Measurements from ENCODE around the gene TMEM91. TPM values are rescaled to one million over a fixed set of nuclear protein-coding genes. Genes with fewer than 3 reads are reported as not detected.
"Not testable (repeated sequence)": the region's sequence is repeated elsewhere in the genome, so short reads cannot be mapped to it uniquely, and the experiment has no call there.

Gene TMEM91
- total RNA-seq, 5 donors from 2014 or later (not counting 1 experiment from before 2014, with no cell fraction given) = 9.9 to 14.7 (median 13.2) TPM

GRCh38 chr19:41367848-41368301, 8.5 kb upstream of the TMEM91 start:
- Histone ChIP-seq H3K4me1 (ENCODE audit: control insufficient read depth in 1 of 2, extremely low read depth in 1 of 2, insufficient read depth in 2 of 2, low read length in 2 of 2) (peaks cover 9 to 22% of the 10 kb centered on the region in 2 experiments), H3K4me3 (ENCODE audit: control insufficient read depth in 1 of 2, extremely low read depth in 1 of 2, low read length in 1 of 2) (no peak overlapping the region), H3K9me3 (no peaks in the 10 kb centered on the region), H3K27me3 (replicated peaks in 1 of 2; ENCODE audit: control insufficient read depth in 2 of 2, extremely low read depth in 1 of 2, insufficient read depth in 2 of 2, low read length in 1 of 2) (no peaks in the 10 kb centered on the region), H3K27ac (ENCODE audit: low read length) (no peak overlapping the region), H3K36me3 (ENCODE audit: control insufficient read depth in 2 of 2, extremely low read depth in 1 of 2, insufficient read depth in 1 of 2, low read length in 1 of 2) (peaks cover 0 to 2% of the 10 kb centered on the region in 2 donors)
- H3K27ac Mint-ChIP-seq = no peak overlapping the region
- 92% methylated on average over 5 of the region's 6 CpGs for WGBS (ENCODE audit: insufficient coverage)
- CTCF ChIA-PET = interaction anchor here in 1 of 2 donors (0.6 to 0.7 kb wide), 2 partner anchors 10 to 31 kb away, joined by 3 read pairs; no protein-coding TSS in a partner anchor
- no peaks in the 10 kb centered on the region for H3K27me3 Mint-ChIP-seq
- H3K4me1 Mint-ChIP-seq = peaks cover 18 to 23% (median 20%) of the 10 kb centered on the region in 3 donors
- ATAC-seq (replicated peaks in 1 of 4) = no peak
- H3K4me3 Mint-ChIP-seq = no peak overlapping the region
- POLR2A ChIA-PET = no interaction called here
- H3K9me3 Mint-ChIP-seq = no peaks in the 10 kb centered on the region
- H3K36me3 Mint-ChIP-seq = no peaks in the 10 kb centered on the region
- DNase-seq = no peak

GRCh38 chr19:41369769-41370168, 6.6 kb upstream of the TMEM91 start:
- no CpG with 5 or more reads among the region's 2 CpGs for WGBS (ENCODE audit: insufficient coverage)
- Mint-ChIP-seq H3K4me3 (no peak overlapping the region), H3K27me3 (no peaks in the 10 kb centered on the region), H3K36me3 (no peaks in the 10 kb centered on the region), H3K27ac (no peak overlapping the region), H3K4me1 (peaks cover 3 to 9% (median 5%) of the 10 kb centered on the region in 3 donors), H3K9me3 (no peaks in the 10 kb centered on the region)
- Histone ChIP-seq H3K36me3 (ENCODE audit: control insufficient read depth in 2 of 2, extremely low read depth in 1 of 2, insufficient read depth in 1 of 2, low read length in 1 of 2) (peaks cover 0 to 2% of the 10 kb centered on the region in 2 donors), H3K27ac (ENCODE audit: low read length) (no peak overlapping the region), H3K4me1 (ENCODE audit: control insufficient read depth in 1 of 2, extremely low read depth in 1 of 2, insufficient read depth in 2 of 2, low read length in 2 of 2) (peaks cover 0 to 8% of the 10 kb centered on the region in 2 experiments), H3K4me3 (ENCODE audit: control insufficient read depth in 1 of 2, extremely low read depth in 1 of 2, low read length in 1 of 2) (no peak overlapping the region), H3K9me3 (no peaks in the 10 kb centered on the region), H3K27me3 (replicated peaks in 1 of 2; ENCODE audit: control insufficient read depth in 2 of 2, extremely low read depth in 1 of 2, insufficient read depth in 2 of 2, low read length in 1 of 2) (no peaks in the 10 kb centered on the region)
- POLR2A ChIA-PET = interaction anchor here in 1 of 2 donors (0.7 kb wide), 1 partner anchor 410 kb away, joined by 3 read pairs; no protein-coding TSS in a partner anchor
- CTCF ChIA-PET = interaction anchor here (0.7 to 1.7 kb wide), 2 partner anchors 14 to 416 kb away, joined by 3 to 5 read pairs; no protein-coding TSS in a partner anchor
- DNase-seq (no peak), ATAC-seq (replicated peaks in 1 of 4) (no peak)

- CTCF ChIA-PET = interaction anchor here in 1 of 2 donors (0.6 kb wide), 1 partner anchor 29 kb away, joined by 3 read pairs; no protein-coding TSS in a partner anchor
- DNase-seq; H3K27me3 Mint-ChIP-seq; ATAC-seq (replicated peaks in 1 of 4); H3K9me3 Mint-ChIP-seq; POLR2A ChIA-PET; H3K27me3 ChIP-seq (replicated peaks in 1 of 2; ENCODE audit: control insufficient read depth in 2 of 2, extremely low read depth in 1 of 2, insufficient read depth in 2 of 2, low read length in 1 of 2); H3K36me3 ChIP-seq (ENCODE audit: control insufficient read depth in 2 of 2, extremely low read depth in 1 of 2, insufficient read depth in 1 of 2, low read length in 1 of 2); H3K27ac Mint-ChIP-seq; H3K9me3 ChIP-seq; H3K4me1 ChIP-seq (ENCODE audit: control insufficient read depth in 1 of 2, extremely low read depth in 1 of 2, insufficient read depth in 2 of 2, low read length in 2 of 2); H3K36me3 Mint-ChIP-seq; H3K27ac ChIP-seq (ENCODE audit: low read length); H3K4me3 Mint-ChIP-seq; H3K4me3 ChIP-seq (ENCODE audit: control insufficient read depth in 1 of 2, extremely low read depth in 1 of 2, low read length in 1 of 2): not testable (repeated sequence)
- peaks cover 7 to 12% (median 9%) of the 10 kb centered on the region in 3 donors for H3K4me1 Mint-ChIP-seq
- 100% methylated on average over 1 of the region's 5 CpGs for WGBS (ENCODE audit: insufficient coverage)
Observed at GRCh38 chr19:41371119-41371518, 5.2 kb upstream of the TMEM91 start.

GRCh38 chr19:41371541-41371940, 4.8 kb upstream of the TMEM91 start:
- Mint-ChIP-seq H3K9me3 (no peaks in the 10 kb centered on the region), H3K4me1 (peaks cover 6 to 11% (median 10%) of the 10 kb centered on the region in 3 donors), H3K27ac (no peak overlapping the region), H3K27me3 (no peaks in the 10 kb centered on the region), H3K36me3 (no peaks in the 10 kb centered on the region), H3K4me3 (no peak overlapping the region)
- Histone ChIP-seq H3K4me1 (ENCODE audit: control insufficient read depth in 1 of 2, extremely low read depth in 1 of 2, insufficient read depth in 2 of 2, low read length in 2 of 2) (peaks cover 0 to 7% of the 10 kb centered on the region in 2 experiments), H3K4me3 (ENCODE audit: control insufficient read depth in 1 of 2, extremely low read depth in 1 of 2, low read length in 1 of 2) (no peak overlapping the region), H3K9me3 (no peaks in the 10 kb centered on the region), H3K27ac (ENCODE audit: low read length) (no peak overlapping the region), H3K36me3 (ENCODE audit: control insufficient read depth in 2 of 2, extremely low read depth in 1 of 2, insufficient read depth in 1 of 2, low read length in 1 of 2) (peaks cover 0 to 2% of the 10 kb centered on the region in 2 donors), H3K27me3 (replicated peaks in 1 of 2; ENCODE audit: control insufficient read depth in 2 of 2, extremely low read depth in 1 of 2, insufficient read depth in 2 of 2, low read length in 1 of 2) (no peaks in the 10 kb centered on the region)
- no peak for DNase-seq
- ATAC-seq (replicated peaks in 1 of 4) = no peak
- 98% methylated on average over 6 of the region's 8 CpGs for WGBS (ENCODE audit: insufficient coverage)
- POLR2A ChIA-PET = no interaction called here
- CTCF ChIA-PET = interaction anchor here in 1 of 2 donors (0.6 kb wide), 1 partner anchor 29 kb away, joined by 3 read pairs; no protein-coding TSS in a partner anchor

GRCh38 chr19:41372501-41372900, 3.8 kb upstream of the TMEM91 start:
- Mint-ChIP-seq H3K4me1 (peaks cover 14 to 21% (median 19%) of the 10 kb centered on the region in 3 donors), H3K4me3 (no peak overlapping the region), H3K27me3 (no peaks in the 10 kb centered on the region), H3K27ac (no peak overlapping the region), H3K36me3 (no peaks in the 10 kb centered on the region), H3K9me3 (no peaks in the 10 kb centered on the region)
- Histone ChIP-seq H3K9me3 (no peaks in the 10 kb centered on the region), H3K36me3 (ENCODE audit: control insufficient read depth in 2 of 2, extremely low read depth in 1 of 2, insufficient read depth in 1 of 2, low read length in 1 of 2) (peaks cover 0 to 2% of the 10 kb centered on the region in 2 donors), H3K4me1 (ENCODE audit: control insufficient read depth in 1 of 2, extremely low read depth in 1 of 2, insufficient read depth in 2 of 2, low read length in 2 of 2) (peaks cover 0 to 14% of the 10 kb centered on the region in 2 experiments), H3K27me3 (replicated peaks in 1 of 2; ENCODE audit: control insufficient read depth in 2 of 2, extremely low read depth in 1 of 2, insufficient read depth in 2 of 2, low read length in 1 of 2) (no peaks in the 10 kb centered on the region), H3K4me3 (ENCODE audit: control insufficient read depth in 1 of 2, extremely low read depth in 1 of 2, low read length in 1 of 2) (no peak overlapping the region), H3K27ac (ENCODE audit: low read length) (no peak overlapping the region)
- WGBS (ENCODE audit: insufficient coverage) = no CpG with 5 or more reads among the region's 2 CpGs
- no peak for ATAC-seq (replicated peaks in 1 of 4)
- ChIA-PET CTCF (interaction anchor here in 1 of 2 donors (0.6 to 1.2 kb wide), 2 partner anchors 8 to 55 kb away, joined by 3 to 5 read pairs; partner anchors contain the start of gene B9D2), POLR2A (no interaction called here)
- DNase-seq = no peak

- ChIA-PET POLR2A (no interaction called here), CTCF (no interaction called here)
- Histone ChIP-seq H3K9me3 (no peaks in the 10 kb centered on the region), H3K4me3 (ENCODE audit: control insufficient read depth in 1 of 2, extremely low read depth in 1 of 2, low read length in 1 of 2) (no peak overlapping the region), H3K4me1 (ENCODE audit: control insufficient read depth in 1 of 2, extremely low read depth in 1 of 2, insufficient read depth in 2 of 2, low read length in 2 of 2) (peaks cover 0 to 14% of the 10 kb centered on the region in 2 experiments), H3K27ac (ENCODE audit: low read length) (no peak overlapping the region), H3K36me3 (ENCODE audit: control insufficient read depth in 2 of 2, extremely low read depth in 1 of 2, insufficient read depth in 1 of 2, low read length in 1 of 2) (peaks cover 0 to 6% of the 10 kb centered on the region in 2 donors), H3K27me3 (replicated peaks in 1 of 2; ENCODE audit: control insufficient read depth in 2 of 2, extremely low read depth in 1 of 2, insufficient read depth in 2 of 2, low read length in 1 of 2) (no peaks in the 10 kb centered on the region)
- Mint-ChIP-seq H3K9me3 (no peaks in the 10 kb centered on the region), H3K36me3 (no peaks in the 10 kb centered on the region), H3K27me3 (no peaks in the 10 kb centered on the region), H3K4me3 (no peak overlapping the region), H3K27ac (no peak overlapping the region), H3K4me1 (peaks cover 14 to 21% (median 19%) of the 10 kb centered on the region in 3 donors)
- DNase-seq (no peak), ATAC-seq (replicated peaks in 1 of 4) (no peak)
- 96% methylated on average over 10 of the region's 12 CpGs for WGBS (ENCODE audit: insufficient coverage)
Observed at GRCh38 chr19:41373993-41374392, 2.3 kb upstream of the TMEM91 start.
